GM19351 (cell line): ENCODE results near the gene GPAT2.
A peak's percentile ranks its signal among the peaks of the same experiment; 100 is the strongest.
"Not testable (repeated sequence)": the region's sequence is repeated elsewhere in the genome, so short reads cannot be mapped to it uniquely, and the experiment has no call there.

Experiments
- ATAC-seq: cut with Tn5 transposase; IDR thresholded peaks from one replicate; pipeline ENCODE4 v1.9.1; 2021; ENCODE audit warnings: mild to moderate bottlenecking, moderate library complexity; ENCODE audit not compliant: unreplicated experiment

The GPAT2 gene

GRCh38 chr2:96023701-96024100 is 11.0 kb downstream of the GPAT2 start:
- not testable (repeated sequence) for ATAC-seq

DNA sequence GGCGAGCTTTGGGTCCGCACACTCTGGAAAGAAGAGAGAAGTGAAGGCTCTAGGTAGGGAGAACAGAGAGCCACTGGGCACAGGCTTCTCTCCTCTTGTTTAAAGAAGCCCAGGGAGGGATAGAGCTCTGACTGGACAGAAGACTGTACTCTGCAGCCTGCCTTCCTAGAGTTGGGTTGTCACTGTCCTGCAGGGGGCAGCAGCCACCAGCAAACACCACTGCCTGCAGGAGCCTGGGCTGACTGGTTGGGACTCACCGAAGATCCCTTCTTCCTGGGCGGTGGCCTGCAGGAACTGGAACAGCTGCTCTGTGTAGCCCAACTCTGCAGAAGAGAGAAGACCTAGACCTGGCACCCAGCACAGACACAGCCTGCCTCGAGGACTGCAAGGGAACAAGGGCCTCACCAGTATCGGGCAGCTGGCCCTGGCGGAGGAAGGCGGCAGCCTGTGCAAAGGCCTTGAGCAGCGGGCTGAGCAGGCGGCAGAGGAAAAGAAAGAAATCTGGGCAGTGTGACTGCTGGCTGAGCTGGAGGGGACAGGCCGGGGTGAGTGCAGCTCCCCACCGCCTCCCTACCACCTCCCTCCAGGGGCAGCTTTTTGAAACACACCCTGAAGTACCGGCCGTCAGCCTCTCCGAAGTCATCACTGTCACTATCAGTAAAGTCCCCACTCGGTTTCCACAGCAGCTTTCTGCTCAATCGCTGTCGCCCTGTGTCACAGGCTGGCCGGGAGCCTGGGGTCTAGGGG is 11.8 kb downstream of the GPAT2 start:
- ATAC-seq, result not testable (repeated sequence)

DNA sequence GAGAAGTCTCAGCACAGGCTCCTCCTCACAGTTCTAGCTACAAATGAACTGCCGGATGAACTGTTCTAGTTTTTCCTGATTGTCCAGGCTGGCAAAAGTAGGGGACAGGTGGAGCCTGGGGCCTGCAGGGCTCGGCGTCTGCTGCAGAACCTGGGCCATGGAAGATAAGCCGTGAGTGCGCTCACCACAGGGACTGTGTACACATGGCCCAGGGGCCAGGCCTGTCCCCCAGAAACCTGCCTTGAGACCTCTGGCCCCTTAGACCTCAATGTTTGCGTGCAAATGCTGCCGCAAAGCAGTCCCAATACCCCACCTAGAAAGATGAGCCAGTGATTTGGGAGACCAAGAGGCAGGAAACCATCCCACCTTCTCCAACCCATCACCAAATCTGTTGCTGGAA is 12.6 kb downstream of the GPAT2 start:
- ATAC-seq, result not testable (repeated sequence)

DNA sequence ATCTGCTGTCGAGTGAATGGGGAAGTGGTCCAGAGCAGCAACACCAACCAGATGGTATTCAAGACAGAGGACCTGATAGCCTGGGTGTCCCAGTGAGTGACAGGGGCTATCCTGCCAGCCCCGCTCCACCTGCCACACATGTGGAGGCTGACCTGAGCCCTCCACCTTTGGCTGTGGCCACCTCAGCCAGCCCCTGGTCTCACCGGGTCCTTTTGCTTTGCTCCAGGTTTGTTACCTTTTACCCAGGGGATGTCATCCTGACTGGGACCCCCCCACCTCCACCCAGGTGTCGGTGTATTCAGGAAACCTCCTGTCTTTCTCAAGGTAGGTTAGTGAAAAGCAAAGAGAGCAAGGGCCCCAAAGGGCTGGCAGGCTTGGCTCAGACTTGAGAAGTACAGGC is 13.6 kb downstream of the GPAT2 start:
- not testable (repeated sequence) for ATAC-seq

- not testable (repeated sequence) for ATAC-seq
Measured at GRCh38 chr2:96019909-96020590, 14.7 kb downstream of the GPAT2 start.

- not testable (repeated sequence) for ATAC-seq
Measured at GRCh38 chr2:96016321-96016720, 18.4 kb downstream of the GPAT2 start.

DNA sequence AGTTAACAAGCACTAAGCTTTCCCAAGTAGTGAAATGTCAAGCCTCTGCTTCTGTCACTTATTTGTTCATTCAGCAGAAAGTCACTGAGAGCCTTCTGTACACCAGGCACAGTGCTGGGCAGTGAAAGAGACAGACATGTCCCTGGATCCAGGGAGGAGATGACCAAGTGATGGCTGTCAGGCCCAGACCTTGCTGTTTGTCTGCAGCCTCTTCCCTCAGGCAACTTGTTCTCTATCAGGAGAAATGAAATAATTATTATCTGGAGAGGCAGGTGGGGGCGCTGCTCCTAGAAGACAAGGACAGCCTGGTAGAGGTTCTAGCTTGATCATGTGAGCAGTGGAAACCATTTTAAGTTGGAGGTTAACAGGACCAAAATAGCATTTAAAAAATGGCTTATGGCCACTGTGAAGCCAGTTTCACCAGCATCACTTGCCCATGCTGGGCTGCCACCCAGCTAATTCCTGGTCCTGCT is 21.9 kb downstream of the GPAT2 start:
- not testable (repeated sequence) for ATAC-seq

- ATAC-seq, result not testable (repeated sequence)
Measured at GRCh38 chr2:96012086-96012791, 22.5 kb downstream of the GPAT2 start.

DNA sequence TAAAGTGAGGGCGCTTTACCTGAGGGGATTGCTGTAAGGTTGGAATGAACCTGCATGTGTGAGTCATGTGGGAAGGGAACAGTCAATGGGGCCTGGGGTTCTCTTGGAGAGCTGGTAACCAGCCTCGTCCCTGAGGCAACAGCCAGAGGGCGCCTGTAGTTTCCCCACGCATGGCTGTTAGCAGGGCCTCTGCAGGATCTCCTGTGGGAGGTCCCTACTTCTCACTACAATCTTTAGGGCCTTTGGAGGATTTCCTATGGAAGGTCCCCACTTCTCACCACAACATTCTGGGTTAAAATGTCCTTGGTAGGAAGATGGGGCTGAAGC is 23.6 kb downstream of the GPAT2 start:
- peak; percentile 29 for ATAC-seq

GRCh38 chr2:96010320-96011128 is 24.2 kb downstream of the GPAT2 start:
- peak; percentile 98 for ATAC-seq

DNA sequence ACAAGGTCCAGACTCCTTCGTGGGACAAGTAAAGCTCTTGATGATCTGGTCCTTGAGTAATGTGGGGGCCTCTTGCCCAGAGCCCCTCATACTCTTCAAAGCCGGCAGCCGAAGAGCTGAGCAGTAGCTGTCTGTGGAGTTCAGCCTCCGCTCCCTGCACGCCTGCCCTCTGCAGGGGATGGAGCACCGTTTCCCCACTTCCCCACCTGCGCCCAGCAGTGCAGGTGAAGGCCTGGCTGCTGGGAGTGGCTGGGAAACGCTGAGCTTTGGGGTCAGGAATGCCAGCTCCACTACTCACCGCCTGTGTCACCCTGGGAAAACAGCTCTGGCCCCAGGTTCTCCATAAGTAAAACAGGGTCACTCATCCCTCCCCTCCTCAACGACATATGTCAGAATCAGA is 24.9 kb downstream of the GPAT2 start:
- ATAC-seq, result not testable (repeated sequence)

DNA sequence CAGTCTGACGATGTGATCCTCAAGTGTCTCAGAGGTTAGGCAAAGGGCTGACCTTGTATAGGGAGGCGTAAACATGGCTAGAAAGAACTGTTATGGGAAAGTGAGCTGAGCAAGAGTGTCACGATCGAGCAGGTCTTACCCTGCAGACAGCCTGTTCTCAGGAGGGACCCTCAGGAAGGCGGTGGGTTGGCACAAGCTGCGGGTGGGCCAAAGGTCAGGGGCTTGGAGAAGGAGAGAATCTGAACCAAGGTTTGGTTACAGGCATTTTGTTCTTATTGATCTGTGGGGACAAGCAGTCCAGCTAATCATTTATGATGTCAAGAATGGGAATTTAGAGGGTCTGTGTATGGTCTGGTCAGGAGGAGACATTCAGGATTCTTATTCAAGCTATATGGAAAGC is 26.7 kb downstream of the GPAT2 start:
- ATAC-seq, result not testable (repeated sequence)

DNA sequence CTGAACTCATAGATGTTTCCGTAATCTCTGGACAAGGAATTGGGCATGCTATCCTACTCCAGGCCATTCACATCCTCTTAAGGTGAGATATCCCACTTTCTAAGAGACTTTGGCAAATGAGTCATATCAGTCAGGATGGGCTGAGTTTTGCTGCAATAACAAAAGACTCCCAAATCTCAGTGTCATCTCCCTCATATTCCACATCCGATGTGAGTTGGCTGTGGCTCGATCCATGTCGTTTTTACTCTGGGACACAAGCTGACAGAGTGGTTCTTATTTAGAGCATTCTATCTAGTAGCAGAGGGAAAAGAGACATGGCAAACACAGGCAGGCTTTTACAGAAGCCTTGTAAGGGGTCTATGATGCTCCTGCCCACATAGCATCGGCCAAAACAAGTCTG is 28.5 kb downstream of the GPAT2 start:
- not testable (repeated sequence) for ATAC-seq

DNA sequence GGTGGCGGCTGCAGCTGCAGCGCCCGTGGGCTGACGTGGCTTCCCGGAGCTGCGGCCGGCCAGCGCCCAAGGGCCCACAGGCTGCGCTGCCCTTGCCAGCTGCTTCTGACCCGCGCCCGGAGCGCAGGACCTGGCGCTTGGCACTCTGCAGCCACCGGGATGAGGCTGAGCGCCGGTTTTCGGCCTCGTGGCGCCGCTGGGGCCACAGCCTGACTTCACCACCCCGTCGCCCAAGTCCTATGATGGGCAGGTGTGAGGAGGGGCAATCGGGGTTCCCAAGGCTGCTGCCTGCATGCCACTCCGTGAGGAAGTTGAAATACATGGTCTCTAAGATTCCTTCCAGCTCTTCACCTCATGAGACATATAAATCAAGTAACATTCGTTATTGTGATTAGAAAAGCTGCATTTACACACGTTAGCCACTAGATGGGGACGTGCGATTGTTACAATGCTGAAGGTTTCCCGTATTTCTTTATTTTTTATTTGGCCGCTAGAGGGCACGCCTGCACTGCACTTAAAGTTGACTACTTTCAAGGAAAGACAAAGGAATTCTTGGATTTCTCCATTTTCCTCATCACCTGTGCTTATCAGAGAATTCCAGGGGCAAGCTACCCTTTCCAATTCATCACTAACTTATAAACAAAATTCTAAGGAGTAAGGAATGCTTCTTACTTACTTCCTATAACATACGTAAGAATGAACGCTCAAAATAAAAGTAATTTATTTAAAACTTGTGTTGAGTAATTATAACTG is 42.0 kb downstream of the GPAT2 start:
- not testable (repeated sequence) for ATAC-seq

GRCh38 chr2:95992102-95992501 is 42.6 kb downstream of the GPAT2 start:
- peak; percentile 42 for ATAC-seq

GRCh38 chr2:95991351-95992094 is 43.2 kb downstream of the GPAT2 start, which contains the start of gene ANKRD36C:
Gene ANKRD36C, minus strand, starts transcription at chr2:95991824. Its CDS starts 116 bp downstream, at chr2:95991708.
- peak; percentile 95 for ATAC-seq

- not testable (repeated sequence) for ATAC-seq
Measured at GRCh38 chr2:95990884-95991283, 43.8 kb downstream of the GPAT2 start.
